SK-N-SH (cell line): ENCODE results near the gene EFNA3. TPM values are rescaled to one million over a fixed set of nuclear protein-coding genes. Genes with fewer than 3 reads are reported as not detected.

ENCODE experiments used
- CTCF ChIA-PET: fragments of 300-600, 350-600 bp; formaldehyde crosslinking; extraction: SDS; loops from one replicate; lab custom pipeline; 2021; lab: Yijun Ruan, JAX
- POLR2A ChIA-PET: fragments of 350-600 bp; sonication (Branson Sonifier 250); formaldehyde crosslinking; extraction: SDS; loops from one replicate; lab custom pipeline; 2020; ENCODE audit warnings: antibody characterized with exemption, inconsistent platforms; lab: Yijun Ruan, JAX
- DNase-seq: peaks from one replicate; pipeline ENCODE4 v3.0.0; 2012
- H2AFZ ChIP-seq: fragments of 200-600 bp; sonication (generic); 2 replicates; pipeline ENCODE4 v1.8.1; 2016; ENCODE audit warnings: antibody characterized with exemption, mild to moderate bottlenecking, low read depth
- H3F3A ChIP-seq: fragments of 200-600 bp; sonication (generic); replicated peaks from 2 replicates; pipeline ENCODE3; 2016; ENCODE audit warnings: antibody characterized with exemption, mild to moderate bottlenecking; ENCODE audit not compliant: insufficient read depth
- H3K27ac ChIP-seq, 2 experiments: fragments of 200-500 bp in 1 of 2; fragments of 200-600 bp in 1 of 2; sonication (Bioruptor generic) in 1 of 2; sonication (generic), shearing (Covaris generic) in 1 of 2; 2 replicates each; pipeline versions ENCODE4 v1.5.1 to v1.6.1; 2014 to 2016; ENCODE audit warnings: low read depth in 2 of 2, inconsistent platforms in 1 of 2, low read length in 1 of 2, mild to moderate bottlenecking in 1 of 2, mixed read lengths in 1 of 2
- H3K27me3 ChIP-seq: fragments of 200-600 bp; sonication (generic), shearing (Covaris generic); 2 replicates; pipeline ENCODE4 v1.6.1; 2016; ENCODE audit warnings: mixed run types; ENCODE audit not compliant: insufficient read depth
- H3K36me3 ChIP-seq, 2 experiments: fragments of 200-500 bp in 1 of 2; fragments of 200-600 bp in 1 of 2; sonication (Bioruptor generic) in 1 of 2; sonication (generic) in 1 of 2; replicated peaks in 1 of 2; 2 replicates each; pipeline versions ENCODE3 to v1.5.1; 2014 to 2016; ENCODE audit warnings: low read length in 1 of 2, mild to moderate bottlenecking in 1 of 2; ENCODE audit not compliant: insufficient read depth in 2 of 2, control insufficient read depth in 1 of 2
- H3K4me1 ChIP-seq, 2 experiments: fragments of 200-500 bp in 1 of 2; fragments of 200-600 bp in 1 of 2; sonication (Bioruptor generic) in 1 of 2; sonication (generic), shearing (Covaris generic) in 1 of 2; 2 replicates each; pipeline versions ENCODE4 v1.5.1 to v1.6.1; 2014 to 2016; ENCODE audit warnings: low read depth in 1 of 2, low read length in 1 of 2, mixed run types in 1 of 2; ENCODE audit not compliant: insufficient read depth in 2 of 2, control insufficient read depth in 1 of 2
- H3K4me2 ChIP-seq: fragments of 200-600 bp; sonication (generic), shearing (Covaris generic); 2 replicates; pipeline ENCODE4 v1.6.1; 2017; ENCODE audit warnings: mixed run types
- H3K4me3 ChIP-seq, 2 experiments: fragments of 200-500 bp in 1 of 2; fragments of 200-600 bp in 1 of 2; sonication (Bioruptor generic) in 1 of 2; sonication (generic), shearing (Covaris generic) in 1 of 2; 2 replicates each; pipeline versions ENCODE4 v1.5.1 to v1.8.1; 2014 to 2016; ENCODE audit warnings: low read depth in 2 of 2, inconsistent platforms in 1 of 2, low read length in 1 of 2, mild to moderate bottlenecking in 1 of 2, mixed read lengths in 1 of 2, moderate library complexity in 1 of 2
- H3K79me2 ChIP-seq: fragments of 200-600 bp; sonication (generic); 2 replicates; pipeline ENCODE4 v1.8.1; 2017; ENCODE audit warnings: mild to moderate bottlenecking; ENCODE audit not compliant: insufficient read depth
- H3K9ac ChIP-seq: fragments of 200-600 bp; sonication (generic); 2 replicates; pipeline ENCODE4 v1.6.1; 2017; ENCODE audit warnings: mixed run types
- H3K9me2 ChIP-seq: fragments of 200-600 bp; sonication (generic); 2 replicates; pipeline ENCODE4 v1.6.1; 2017; ENCODE audit warnings: mixed run types
- H3K9me3 ChIP-seq: fragments of 200-600 bp; sonication (generic); 2 replicates; pipeline ENCODE4 v1.6.1; 2017; ENCODE audit warnings: mixed run types, mild to moderate bottlenecking, moderate library complexity
- H4K20me1 ChIP-seq: fragments of 200-600 bp; sonication (generic); 2 replicates; pipeline ENCODE4 v1.6.1; 2017; ENCODE audit warnings: mild to moderate bottlenecking, mixed run types; ENCODE audit not compliant: insufficient read depth
- ELF1 ChIP-seq: IDR thresholded peaks from 2 replicates; pipeline ENCODE4 v1.4.0; 2012
- EZH2phosphoT487 ChIP-seq: fragments of 200-600 bp; sonication (generic); IDR thresholded peaks from 2 replicates; pipeline ENCODE4 v1.6.1; 2017; ENCODE audit warnings: low read depth, mixed run types, mild to moderate bottlenecking, antibody characterized with exemption, moderate library complexity, borderline replicate concordance
- FOXJ3 ChIP-seq: sonication (generic); formaldehyde crosslinking; IDR thresholded peaks from 2 replicates; pipeline ENCODE4 v1.5.1; 2020; ENCODE audit warnings: mild to moderate bottlenecking, missing genetic modification reagents
- JUND ChIP-seq: IDR thresholded peaks from 2 replicates; pipeline ENCODE4 v1.4.0; 2012
- MEF2A ChIP-seq: IDR thresholded peaks from 2 replicates; pipeline ENCODE4 v1.4.0; 2012; ENCODE audit warnings: low read depth, borderline replicate concordance
- MXI1 ChIP-seq: IDR thresholded peaks from 2 replicates; pipeline ENCODE4 v1.6.1; 2012; ENCODE audit warnings: mild to moderate bottlenecking, low read depth, low read length, improper control_type of control experiment
- POLR2AphosphoS5 ChIP-seq: IDR thresholded peaks from 2 replicates; pipeline ENCODE4 v1.6.1; 2012; ENCODE audit warnings: low read depth, low read length
- RAD21 ChIP-seq: IDR thresholded peaks from 2 replicates; pipeline ENCODE4 v1.6.1; 2012; ENCODE audit warnings: mild to moderate bottlenecking, low read length
- TAF1 ChIP-seq: IDR thresholded peaks from 2 replicates; pipeline ENCODE4 v1.6.1; 2012; ENCODE audit warnings: low read depth, mild to moderate bottlenecking, low read length, moderate library complexity, borderline replicate concordance
- TCF12 ChIP-seq: IDR thresholded peaks from 2 replicates; pipeline ENCODE4 v1.4.0; 2012
- YY1 ChIP-seq: IDR thresholded peaks from 2 replicates; pipeline ENCODE4 v1.4.0; 2012; ENCODE audit warnings: low read depth, mild to moderate bottlenecking
- WGBS: methylation state at CpG from one replicate; pipeline ENCODE4 v1.1.6; 2017; ENCODE audit warnings: low lambda C conversion rate; 5-methylcytosine and 5-hydroxymethylcytosine counted together
- polyA plus RNA-seq, 3 experiments: library from polyadenylated mRNA; depleted of rRNA; stranded (reverse); fragments of >200 nt; gene quantifications; 2 replicates each; pipeline ENCODE4 v1.2.3, GENCODE V29; 2012
- TF ChIP-seq, protein P1 (sequence below): IDR thresholded peaks from 2 replicates; pipeline ENCODE4 v1.4.0; 2012; ENCODE audit warnings: low read depth, borderline replicate concordance
- TF ChIP-seq, protein P2 (sequence below): IDR thresholded peaks from 2 replicates; pipeline ENCODE4 v1.4.0; 2012; ENCODE audit warnings: low read depth, borderline replicate concordance
- TF ChIP-seq, protein P3 (sequence below): IDR thresholded peaks from 2 replicates; pipeline ENCODE4; 2012
- TF ChIP-seq, protein P4 (sequence below): fragments of 150-350 bp; IDR thresholded peaks from 2 replicates; pipeline ENCODE4 v1.6.1; 2017; ENCODE audit warnings: antibody characterized with exemption, low read length, low read depth, borderline replicate concordance
- TF ChIP-seq, protein P5 (sequence below): IDR thresholded peaks from 2 replicates; pipeline ENCODE4 v1.6.1; 2012; ENCODE audit warnings: mild to moderate bottlenecking, low read depth, low read length, moderate library complexity
- TF ChIP-seq, protein P6 (sequence below): fragments of 150-350 bp; IDR thresholded peaks from 2 replicates; pipeline ENCODE4 v1.6.1; 2016; ENCODE audit warnings: mild to moderate bottlenecking, low read depth, low read length

EFNA3 gene
- polyA plus RNA-seq, 1 of the 3 experiments (the other 2 are of a cell fraction), result 6.0 TPM

DNA sequence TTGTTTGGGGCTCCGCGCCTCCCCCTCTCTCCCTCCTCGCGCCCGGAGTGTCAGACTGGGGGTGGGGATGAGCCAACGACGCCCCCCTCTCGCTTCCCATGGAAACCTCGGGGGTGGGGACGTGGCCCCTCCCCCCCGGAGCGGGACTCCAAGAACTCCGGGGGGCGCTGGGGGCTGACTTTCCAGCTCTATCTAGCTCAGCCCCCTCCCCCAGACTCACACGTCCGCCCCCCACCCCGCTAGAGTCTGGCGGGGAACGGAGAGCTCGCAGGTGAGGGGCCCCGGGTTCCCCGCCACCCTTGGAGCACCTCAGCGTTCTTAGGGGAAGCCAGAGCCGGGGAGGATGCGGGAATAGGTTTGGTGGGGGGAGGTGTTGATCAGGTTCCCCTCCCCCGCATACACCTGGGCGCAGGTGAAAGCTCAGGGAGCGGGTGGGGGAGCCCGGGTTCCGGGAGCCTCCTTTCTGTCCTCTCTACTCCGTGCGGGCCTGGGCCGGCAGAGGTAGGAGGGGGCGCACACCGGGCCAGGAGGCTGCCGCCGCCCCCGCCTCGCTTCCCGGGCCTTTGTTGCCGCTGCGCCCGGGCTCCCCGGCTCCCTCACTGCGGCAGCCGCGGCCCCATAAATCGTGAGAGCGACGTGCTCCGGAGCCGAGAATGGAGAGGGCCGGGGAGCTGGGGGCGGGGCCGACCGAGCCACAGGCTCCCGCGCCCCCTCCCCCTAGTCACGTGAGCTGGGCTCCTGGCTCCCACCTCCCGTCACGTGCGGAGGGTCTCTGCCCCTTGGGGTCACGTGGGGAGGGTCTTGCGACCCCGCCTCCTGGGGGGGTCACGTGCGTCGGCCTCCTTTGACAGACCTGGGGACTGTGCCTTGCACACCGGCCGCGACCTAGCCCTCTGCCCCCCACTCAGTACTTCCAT lies 1.9 kb downstream of the EFNA3 start (continued):
- TF ChIP-seq MXI1, result peak; percentile 87
- TF ChIP-seq FOXJ3 (CRISPR knock-in tag), result no peak
- TF ChIP-seq POLR2AphosphoS5, result no peak
- TF ChIP-seq EZH2phosphoT487, result 0 out of 2 replicates have a peak, but pooled peaks have one; percentile 55
- TF ChIP-seq TAF1, result no peak
- TF ChIP-seq, all 33 proteins: peak for 6

DNA sequence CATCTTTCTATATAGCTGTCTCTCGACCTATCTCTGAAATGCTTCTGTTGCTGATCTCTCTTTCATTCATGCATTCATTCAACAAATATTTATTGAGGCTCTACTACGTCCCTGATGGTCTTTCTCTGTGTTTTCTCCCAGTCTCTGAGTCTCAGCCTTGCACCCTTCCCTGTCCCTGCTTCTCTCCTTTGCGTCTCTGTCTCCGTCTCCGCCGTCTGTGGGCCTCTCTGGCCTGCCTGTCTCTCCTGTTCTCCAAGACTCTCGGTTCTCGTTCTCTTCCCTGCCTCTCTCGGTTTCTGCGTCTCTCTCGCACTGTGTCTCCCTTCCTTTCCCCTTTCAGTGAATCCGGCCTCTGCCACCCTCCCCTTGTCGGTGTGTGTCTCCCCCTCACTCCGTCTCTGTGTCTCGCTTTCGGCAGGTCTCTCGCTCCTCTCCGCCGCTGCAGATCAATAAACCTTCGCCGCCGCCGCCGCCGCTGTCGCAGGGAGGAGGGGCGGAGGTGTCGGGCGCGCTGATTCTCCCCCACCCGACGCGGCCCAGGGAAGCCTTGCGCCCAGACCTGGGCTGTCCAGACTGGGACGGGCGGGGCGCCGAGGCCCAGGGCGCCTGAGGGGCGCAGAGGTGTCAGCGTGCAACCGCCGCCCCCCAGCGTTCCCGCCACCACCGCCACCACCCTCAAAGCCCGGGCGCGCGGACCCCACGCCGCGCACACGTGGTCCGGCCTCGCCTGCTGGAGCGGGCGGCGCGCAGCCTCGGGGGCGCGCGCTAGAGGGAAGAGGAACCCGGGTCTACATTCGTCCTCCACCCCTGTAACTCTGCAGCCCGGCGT lies 3.0 kb downstream of the EFNA3 start:
- Histone ChIP-seq H3K27ac (no peak overlapping the region), H2AFZ (no peak overlapping the region), H3K4me2 (no peak overlapping the region), H3K79me2 (no peaks in the 10 kb centered on the region), H3K27me3 (peaks cover 23% of the 10 kb centered on the region), H3F3A (peaks cover 10% of the 10 kb centered on the region), H3K9me2 (no peaks in the 10 kb centered on the region), H3K4me3 (no peak overlapping the region), H3K9me3 (no peaks in the 10 kb centered on the region), H3K4me1 (peaks cover 21 to 36% of the 10 kb centered on the region in 2 experiments; a peak in 3 of 4 replicates), H4K20me1 (no peaks in the 10 kb centered on the region), H3K9ac (no peak overlapping the region), H3K36me3 (no peaks in the 10 kb centered on the region)
- TF ChIP-seq, protein P1, sequence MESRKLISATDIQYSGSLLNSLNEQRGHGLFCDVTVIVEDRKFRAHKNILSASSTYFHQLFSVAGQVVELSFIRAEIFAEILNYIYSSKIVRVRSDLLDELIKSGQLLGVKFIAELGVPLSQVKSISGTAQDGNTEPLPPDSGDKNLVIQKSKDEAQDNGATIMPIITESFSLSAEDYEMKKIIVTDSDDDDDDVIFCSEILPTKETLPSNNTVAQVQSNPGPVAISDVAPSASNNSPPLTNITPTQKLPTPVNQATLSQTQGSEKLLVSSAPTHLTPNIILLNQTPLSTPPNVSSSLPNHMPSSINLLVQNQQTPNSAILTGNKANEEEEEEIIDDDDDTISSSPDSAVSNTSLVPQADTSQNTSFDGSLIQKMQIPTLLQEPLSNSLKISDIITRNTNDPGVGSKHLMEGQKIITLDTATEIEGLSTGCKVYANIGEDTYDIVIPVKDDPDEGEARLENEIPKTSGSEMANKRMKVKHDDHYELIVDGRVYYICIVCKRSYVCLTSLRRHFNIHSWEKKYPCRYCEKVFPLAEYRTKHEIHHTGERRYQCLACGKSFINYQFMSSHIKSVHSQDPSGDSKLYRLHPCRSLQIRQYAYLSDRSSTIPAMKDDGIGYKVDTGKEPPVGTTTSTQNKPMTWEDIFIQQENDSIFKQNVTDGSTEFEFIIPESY, result no peak
- TF ChIP-seq, protein P2, sequence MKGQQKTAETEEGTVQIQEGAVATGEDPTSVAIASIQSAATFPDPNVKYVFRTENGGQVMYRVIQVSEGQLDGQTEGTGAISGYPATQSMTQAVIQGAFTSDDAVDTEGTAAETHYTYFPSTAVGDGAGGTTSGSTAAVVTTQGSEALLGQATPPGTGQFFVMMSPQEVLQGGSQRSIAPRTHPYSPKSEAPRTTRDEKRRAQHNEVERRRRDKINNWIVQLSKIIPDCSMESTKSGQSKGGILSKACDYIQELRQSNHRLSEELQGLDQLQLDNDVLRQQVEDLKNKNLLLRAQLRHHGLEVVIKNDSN, result no peak
- TF ChIP-seq, protein P3, sequence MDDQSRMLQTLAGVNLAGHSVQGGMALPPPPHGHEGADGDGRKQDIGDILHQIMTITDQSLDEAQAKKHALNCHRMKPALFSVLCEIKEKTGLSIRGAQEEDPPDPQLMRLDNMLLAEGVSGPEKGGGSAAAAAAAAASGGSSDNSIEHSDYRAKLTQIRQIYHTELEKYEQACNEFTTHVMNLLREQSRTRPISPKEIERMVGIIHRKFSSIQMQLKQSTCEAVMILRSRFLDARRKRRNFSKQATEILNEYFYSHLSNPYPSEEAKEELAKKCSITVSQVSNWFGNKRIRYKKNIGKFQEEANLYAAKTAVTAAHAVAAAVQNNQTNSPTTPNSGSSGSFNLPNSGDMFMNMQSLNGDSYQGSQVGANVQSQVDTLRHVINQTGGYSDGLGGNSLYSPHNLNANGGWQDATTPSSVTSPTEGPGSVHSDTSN, result no peak
- no peak for TF ChIP-seq TAF1
- TF ChIP-seq, protein P4, sequence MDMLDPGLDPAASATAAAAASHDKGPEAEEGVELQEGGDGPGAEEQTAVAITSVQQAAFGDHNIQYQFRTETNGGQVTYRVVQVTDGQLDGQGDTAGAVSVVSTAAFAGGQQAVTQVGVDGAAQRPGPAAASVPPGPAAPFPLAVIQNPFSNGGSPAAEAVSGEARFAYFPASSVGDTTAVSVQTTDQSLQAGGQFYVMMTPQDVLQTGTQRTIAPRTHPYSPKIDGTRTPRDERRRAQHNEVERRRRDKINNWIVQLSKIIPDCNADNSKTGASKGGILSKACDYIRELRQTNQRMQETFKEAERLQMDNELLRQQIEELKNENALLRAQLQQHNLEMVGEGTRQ, result no peak
- TF ChIP-seq, protein P5, sequence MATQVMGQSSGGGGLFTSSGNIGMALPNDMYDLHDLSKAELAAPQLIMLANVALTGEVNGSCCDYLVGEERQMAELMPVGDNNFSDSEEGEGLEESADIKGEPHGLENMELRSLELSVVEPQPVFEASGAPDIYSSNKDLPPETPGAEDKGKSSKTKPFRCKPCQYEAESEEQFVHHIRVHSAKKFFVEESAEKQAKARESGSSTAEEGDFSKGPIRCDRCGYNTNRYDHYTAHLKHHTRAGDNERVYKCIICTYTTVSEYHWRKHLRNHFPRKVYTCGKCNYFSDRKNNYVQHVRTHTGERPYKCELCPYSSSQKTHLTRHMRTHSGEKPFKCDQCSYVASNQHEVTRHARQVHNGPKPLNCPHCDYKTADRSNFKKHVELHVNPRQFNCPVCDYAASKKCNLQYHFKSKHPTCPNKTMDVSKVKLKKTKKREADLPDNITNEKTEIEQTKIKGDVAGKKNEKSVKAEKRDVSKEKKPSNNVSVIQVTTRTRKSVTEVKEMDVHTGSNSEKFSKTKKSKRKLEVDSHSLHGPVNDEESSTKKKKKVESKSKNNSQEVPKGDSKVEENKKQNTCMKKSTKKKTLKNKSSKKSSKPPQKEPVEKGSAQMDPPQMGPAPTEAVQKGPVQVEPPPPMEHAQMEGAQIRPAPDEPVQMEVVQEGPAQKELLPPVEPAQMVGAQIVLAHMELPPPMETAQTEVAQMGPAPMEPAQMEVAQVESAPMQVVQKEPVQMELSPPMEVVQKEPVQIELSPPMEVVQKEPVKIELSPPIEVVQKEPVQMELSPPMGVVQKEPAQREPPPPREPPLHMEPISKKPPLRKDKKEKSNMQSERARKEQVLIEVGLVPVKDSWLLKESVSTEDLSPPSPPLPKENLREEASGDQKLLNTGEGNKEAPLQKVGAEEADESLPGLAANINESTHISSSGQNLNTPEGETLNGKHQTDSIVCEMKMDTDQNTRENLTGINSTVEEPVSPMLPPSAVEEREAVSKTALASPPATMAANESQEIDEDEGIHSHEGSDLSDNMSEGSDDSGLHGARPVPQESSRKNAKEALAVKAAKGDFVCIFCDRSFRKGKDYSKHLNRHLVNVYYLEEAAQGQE, result no peak
- TF ChIP-seq, protein P6, sequence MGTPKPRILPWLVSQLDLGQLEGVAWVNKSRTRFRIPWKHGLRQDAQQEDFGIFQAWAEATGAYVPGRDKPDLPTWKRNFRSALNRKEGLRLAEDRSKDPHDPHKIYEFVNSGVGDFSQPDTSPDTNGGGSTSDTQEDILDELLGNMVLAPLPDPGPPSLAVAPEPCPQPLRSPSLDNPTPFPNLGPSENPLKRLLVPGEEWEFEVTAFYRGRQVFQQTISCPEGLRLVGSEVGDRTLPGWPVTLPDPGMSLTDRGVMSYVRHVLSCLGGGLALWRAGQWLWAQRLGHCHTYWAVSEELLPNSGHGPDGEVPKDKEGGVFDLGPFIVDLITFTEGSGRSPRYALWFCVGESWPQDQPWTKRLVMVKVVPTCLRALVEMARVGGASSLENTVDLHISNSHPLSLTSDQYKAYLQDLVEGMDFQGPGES, result no peak
- TF ChIP-seq RAD21, result no peak
- no peak for TF ChIP-seq TCF12
- no peak for TF ChIP-seq YY1
- TF ChIP-seq MEF2A, result no peak
- TF ChIP-seq ELF1, result no peak
- no peak for TF ChIP-seq JUND
- CTCF ChIA-PET, result interaction anchor here (1.1 to 29.9 kb wide), 8 partner anchors 10 to 91 kb away, joined by 4 to 573 read pairs (median 10); partner anchors contain the start of genes ADAM15, DCST1, DCST2 and EFNA4
- 77% methylated on average over 44 of the region's 68 CpGs for WGBS
- POLR2A ChIA-PET, result interaction anchor here (1.2 to 1.9 kb wide), 2 partner anchors 11 to 17 kb away, joined by 3 to 5 read pairs; no protein-coding TSS in a partner anchor
- no peak for DNase-seq
